ENCODE measurements around the gene SPOCK1. TPM values are rescaled to one million over a fixed set of nuclear protein-coding genes. Genes with fewer than 3 reads are reported as not detected.

SPOCK1 gene
- total RNA-seq, 1 experiment from 2014 or later, result 10.9 TPM

DNA sequence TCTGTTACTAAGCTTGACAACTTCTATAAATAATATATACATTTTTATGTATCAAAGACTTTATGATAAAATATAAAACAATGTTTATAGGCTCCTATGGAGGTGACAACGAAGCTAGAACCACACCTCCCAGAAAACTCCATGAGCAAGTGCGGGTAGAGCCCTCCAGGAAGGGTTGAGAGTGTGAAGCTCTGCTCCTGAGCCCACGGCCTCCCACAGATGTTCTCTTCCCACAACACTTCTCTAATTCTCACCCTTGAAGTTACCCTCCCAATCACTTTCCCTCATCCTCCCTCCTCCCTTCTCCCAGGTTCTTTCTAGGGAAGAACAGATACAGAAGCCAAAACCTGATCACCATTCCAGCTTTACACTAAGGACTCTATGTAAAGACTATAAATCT, 427.6 kb downstream of the SPOCK1 start:
- H3K18ac ChIP-seq (ENCODE audit: insufficient read length, low read depth, low read length), result no peak overlapping the region
- H3K23ac ChIP-seq (ENCODE audit: insufficient read length, low read depth, low read length), result no peak overlapping the region
- TF ChIP-seq, protein P1, sequence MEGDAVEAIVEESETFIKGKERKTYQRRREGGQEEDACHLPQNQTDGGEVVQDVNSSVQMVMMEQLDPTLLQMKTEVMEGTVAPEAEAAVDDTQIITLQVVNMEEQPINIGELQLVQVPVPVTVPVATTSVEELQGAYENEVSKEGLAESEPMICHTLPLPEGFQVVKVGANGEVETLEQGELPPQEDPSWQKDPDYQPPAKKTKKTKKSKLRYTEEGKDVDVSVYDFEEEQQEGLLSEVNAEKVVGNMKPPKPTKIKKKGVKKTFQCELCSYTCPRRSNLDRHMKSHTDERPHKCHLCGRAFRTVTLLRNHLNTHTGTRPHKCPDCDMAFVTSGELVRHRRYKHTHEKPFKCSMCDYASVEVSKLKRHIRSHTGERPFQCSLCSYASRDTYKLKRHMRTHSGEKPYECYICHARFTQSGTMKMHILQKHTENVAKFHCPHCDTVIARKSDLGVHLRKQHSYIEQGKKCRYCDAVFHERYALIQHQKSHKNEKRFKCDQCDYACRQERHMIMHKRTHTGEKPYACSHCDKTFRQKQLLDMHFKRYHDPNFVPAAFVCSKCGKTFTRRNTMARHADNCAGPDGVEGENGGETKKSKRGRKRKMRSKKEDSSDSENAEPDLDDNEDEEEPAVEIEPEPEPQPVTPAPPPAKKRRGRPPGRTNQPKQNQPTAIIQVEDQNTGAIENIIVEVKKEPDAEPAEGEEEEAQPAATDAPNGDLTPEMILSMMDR (conservative IDR thresholded peaks at IDR 0.05), result no peak

More for the DNA sequence above, 427.6 kb downstream of the SPOCK1 start:
- Mint-ChIP-seq H3K4me1 (peaks cover 28 to 33% of the 10 kb centered on the region in 2 experiments), H3K9me3 (no peaks in the 10 kb centered on the region; a peak in 1 of 5 replicates), H3K27ac (no peak overlapping the region), H3K27me3 (ENCODE audit: low read depth) (no peaks in the 10 kb centered on the region), H3K36me3 (ENCODE audit: insufficient read depth in 1 of 3, low read depth in 3 of 3) (no peaks in the 10 kb centered on the region), H3K4me3 (no peak overlapping the region)
- no peak overlapping the region for H2AK5ac ChIP-seq (ENCODE audit: insufficient read length, low read length)
- H2BK12ac ChIP-seq (ENCODE audit: insufficient read length, low read depth, low read length), result no peak overlapping the region
- no peak overlapping the region for H3K27ac ChIP-seq (ENCODE audit: insufficient read length, low read depth, low read length)
- no peak overlapping the region for H3K9ac ChIP-seq (ENCODE audit: extremely low read depth, insufficient read length, low read length)
- no peak overlapping the region for H3K4ac ChIP-seq (ENCODE audit: low read depth, low read length)
- no peak overlapping the region for H4K8ac ChIP-seq (replicated peaks; ENCODE audit: insufficient read length, low read depth, low read length)
- H3K23me2 ChIP-seq (ENCODE audit: insufficient read length, low read depth, low read length, poor library complexity, severe bottlenecking), result no peaks in the 10 kb centered on the region
- H3K27me3 ChIP-seq (ENCODE audit: insufficient read depth, low read length), result no peaks in the 10 kb centered on the region
- no peak overlapping the region for H2BK120ac ChIP-seq (ENCODE audit: low read depth, low read length, poor library complexity, severe bottlenecking)
- H3K79me1 ChIP-seq (ENCODE audit: insufficient read depth, low read depth, low read length, poor library complexity, severe bottlenecking), result no peaks in the 10 kb centered on the region
- H3K9me3 ChIP-seq (ENCODE audit: control insufficient read depth, low read depth, low read length), result no peaks in the 10 kb centered on the region
- peaks cover 8% of the 10 kb centered on the region; the same call in 1 of the 2 replicates for H3K4me1 ChIP-seq (ENCODE audit: insufficient read depth, low read length)
- H4K91ac ChIP-seq (ENCODE audit: insufficient read length, low read depth, low read length), result no peak overlapping the region
- DNase-seq, result no peak
- no peak overlapping the region for H3T11ph ChIP-seq (ENCODE audit: low read length)
- no peak overlapping the region for H3K56ac ChIP-seq (ENCODE audit: insufficient read length, low read depth, low read length)
- no peak overlapping the region for H2BK20ac ChIP-seq (ENCODE audit: low read depth, low read length, poor library complexity, severe bottlenecking)
- H3K14ac ChIP-seq (ENCODE audit: insufficient read depth, low read length), result no peak overlapping the region
- H3K4me2 ChIP-seq (ENCODE audit: insufficient read depth, insufficient read length, low read length), result no peak overlapping the region
- no CpG with 5 or more reads among the region's 3 CpGs for WGBS (ENCODE audit: extremely low coverage, insufficient read length, low lambda C conversion rate)
- no peaks in the 10 kb centered on the region for H3K79me2 ChIP-seq (ENCODE audit: insufficient read depth, low read length)
- no peak overlapping the region for H4K5ac ChIP-seq (ENCODE audit: insufficient read length, low read depth, low read length)
- no peak overlapping the region for H2BK15ac ChIP-seq (ENCODE audit: low read depth, low read length)
- H4K20me1 ChIP-seq (ENCODE audit: control insufficient read depth, insufficient read depth, insufficient read length), result no peaks in the 10 kb centered on the region
- H2AFZ ChIP-seq (ENCODE audit: low read length), result no peak overlapping the region
- H2BK5ac ChIP-seq (ENCODE audit: insufficient read length, low read length), result no peak overlapping the region

Measured in H9 (cell line).